HEK293 (cell line): ENCODE measurements around the gene SHC3.

Source experiments
- CTCF ChIA-PET: fragments of 350-600 bp; formaldehyde crosslinking; extraction: SDS; loops from one replicate; lab custom pipeline; 2021; ENCODE audit warnings: antibody characterized with exemption; lab: Yijun Ruan, JAX
- POLR2A ChIA-PET: fragments of 300-600 bp; formaldehyde crosslinking; extraction: SDS; loops from one replicate; lab custom pipeline; 2020; ENCODE audit warnings: antibody characterized with exemption, inconsistent platforms; lab: Yijun Ruan, JAX
- H3K27ac ChIP-seq: fragments of 200-500 bp; sonication (Bioruptor generic); 2 replicates; pipeline ENCODE4 v1.5.1; 2014; ENCODE audit warnings: low read depth, low read length, control low read depth, inconsistent platforms; ENCODE audit errors: extremely low read depth
- H3K36me3 ChIP-seq, 2 experiments: fragments of 200-500 bp in 1 of 2; sonication (Bioruptor generic) in 1 of 2; 1 replicate in 1 of 2; 2 replicates in 1 of 2; pipeline ENCODE4 v1.5.1; 2014 to 2017; ENCODE audit warnings: inconsistent platforms in 2 of 2, low read length in 2 of 2; ENCODE audit not compliant: control insufficient read depth in 2 of 2, insufficient read depth in 1 of 2
- H3K4me1 ChIP-seq: fragments of 200-500 bp; sonication (Bioruptor generic); 2 replicates; pipeline ENCODE4 v1.5.1; 2014; ENCODE audit warnings: mild to moderate bottlenecking, low read length, inconsistent platforms; ENCODE audit not compliant: control insufficient read depth, insufficient read depth
- H3K4me3 ChIP-seq: 2 replicates; pipeline ENCODE4 v1.5.1; 2011; ENCODE audit warnings: low read depth, mild to moderate bottlenecking, control low read depth, low read length, moderate library complexity
- H3K9me3 ChIP-seq: fragments of 200-500 bp; sonication (Bioruptor generic); 2 replicates; pipeline ENCODE4 v1.5.1; 2014; ENCODE audit warnings: low read depth, low read length, inconsistent platforms; ENCODE audit not compliant: control insufficient read depth, insufficient read depth
- ELK4 ChIP-seq: IDR thresholded peaks from 2 replicates; pipeline ENCODE4 v1.6.1; 2011; ENCODE audit warnings: mild to moderate bottlenecking, low read depth, low read length, borderline replicate concordance
- HOXA7 ChIP-seq: sonication (generic); formaldehyde crosslinking; IDR thresholded peaks from 2 replicates; pipeline ENCODE4 v1.8.1; 2022; ENCODE audit warnings: missing genetic modification reagents, borderline replicate concordance
- KLF17 ChIP-seq: fragments of 450-650 bp; formaldehyde crosslinking; IDR thresholded peaks from 2 replicates; pipeline ENCODE4 v1.5.1; 2016; ENCODE audit warnings: missing biosample characterization, missing genetic modification characterization
- PRDM6 ChIP-seq: fragments of 450-650 bp; formaldehyde crosslinking; IDR thresholded peaks from 2 replicates; pipeline ENCODE4 v1.5.1; 2017; ENCODE audit warnings: missing biosample characterization, missing genetic modification characterization
- SP2 ChIP-seq: fragments of 450-650 bp; formaldehyde crosslinking; IDR thresholded peaks from 2 replicates; pipeline ENCODE4 v1.5.1; 2016; ENCODE audit warnings: missing biosample characterization, missing genetic modification characterization
- SP7 ChIP-seq: fragments of 450-650 bp; formaldehyde crosslinking; IDR thresholded peaks from 2 replicates; pipeline ENCODE4 v1.5.1; 2016; ENCODE audit warnings: missing biosample characterization, missing genetic modification characterization
- TCF7L2 ChIP-seq: IDR thresholded peaks from 2 replicates; pipeline ENCODE4 v1.6.1; 2011; ENCODE audit warnings: low read depth, mild to moderate bottlenecking, inconsistent platforms, low read length, moderate library complexity, borderline replicate concordance
- ZBTB10 ChIP-seq: fragments of 450-650 bp; formaldehyde crosslinking; IDR thresholded peaks from 2 replicates; pipeline ENCODE4 v1.5.1; 2016; ENCODE audit warnings: missing biosample characterization, missing genetic modification characterization
- ZBTB7A ChIP-seq: fragments of 450-650 bp; formaldehyde crosslinking; IDR thresholded peaks from 2 replicates; pipeline ENCODE4 v1.5.1; 2016; ENCODE audit warnings: low read depth, missing biosample characterization, missing genetic modification characterization
- ZFP37 ChIP-seq: fragments of 450-650 bp; formaldehyde crosslinking; IDR thresholded peaks from 2 replicates; pipeline ENCODE4 v1.5.1; 2016; ENCODE audit warnings: missing biosample characterization, missing genetic modification characterization
- ZNF157 ChIP-seq: fragments of 450-650 bp; formaldehyde crosslinking; IDR thresholded peaks from 2 replicates; pipeline ENCODE4 v1.5.1; 2016; ENCODE audit warnings: missing biosample characterization, missing genetic modification characterization
- ZNF16 ChIP-seq: fragments of 450-650 bp; formaldehyde crosslinking; IDR thresholded peaks from 2 replicates; pipeline ENCODE4 v1.5.1; 2016; ENCODE audit warnings: low read depth, missing biosample characterization, missing genetic modification characterization
- ZNF214 ChIP-seq: fragments of 450-650 bp; formaldehyde crosslinking; IDR thresholded peaks from 2 replicates; pipeline ENCODE4 v1.5.1; 2017; ENCODE audit warnings: missing biosample characterization, mild to moderate bottlenecking, missing genetic modification characterization, borderline replicate concordance
- ZNF341 ChIP-seq: fragments of 450-650 bp; formaldehyde crosslinking; IDR thresholded peaks from 2 replicates; pipeline ENCODE4; 2016; ENCODE audit warnings: low read depth, missing biosample characterization, missing genetic modification characterization
- ZNF362 ChIP-seq: fragments of 450-650 bp; formaldehyde crosslinking; IDR thresholded peaks from 2 replicates; pipeline ENCODE4 v1.5.1; 2016; ENCODE audit warnings: missing biosample characterization, missing genetic modification characterization
- ZNF366 ChIP-seq: fragments of 450-650 bp; formaldehyde crosslinking; conservative IDR thresholded peaks from 2 replicates; pipeline ENCODE4 v1.5.1; 2016; ENCODE audit warnings: missing biosample characterization, missing genetic modification characterization
- ZNF513 ChIP-seq: fragments of 450-650 bp; IDR thresholded peaks from 2 replicates; pipeline ENCODE4 v1.5.1; 2018; ENCODE audit warnings: missing biosample characterization, missing genetic modification characterization
- ZNF596 ChIP-seq: fragments of 450-650 bp; IDR thresholded peaks from 2 replicates; pipeline ENCODE4 v1.5.0; 2018; ENCODE audit warnings: missing biosample characterization, mild to moderate bottlenecking, missing genetic modification characterization, moderate library complexity
- ZNF654 ChIP-seq: fragments of 450-650 bp; formaldehyde crosslinking; IDR thresholded peaks from 2 replicates; pipeline ENCODE4 v1.5.1; 2016; ENCODE audit warnings: low read depth, missing biosample characterization, missing genetic modification characterization
- ZNF660 ChIP-seq: fragments of 450-650 bp; IDR thresholded peaks from 2 replicates; pipeline ENCODE4 v1.5.1; 2018; ENCODE audit warnings: missing biosample characterization, mild to moderate bottlenecking, missing genetic modification characterization
- ZNF791 ChIP-seq: fragments of 450-650 bp; formaldehyde crosslinking; IDR thresholded peaks from 2 replicates; pipeline ENCODE4 v1.5.1; 2016; ENCODE audit warnings: missing biosample characterization, missing genetic modification characterization
- ZSCAN30 ChIP-seq: fragments of 450-650 bp; IDR thresholded peaks from 2 replicates; pipeline ENCODE4 v1.5.1; 2018; ENCODE audit warnings: missing biosample characterization, mild to moderate bottlenecking, missing genetic modification characterization, moderate library complexity
- ZSCAN5A ChIP-seq: fragments of 450-650 bp; formaldehyde crosslinking; IDR thresholded peaks from 2 replicates; pipeline ENCODE4 v1.5.1; 2016; ENCODE audit warnings: missing biosample characterization, missing genetic modification characterization

SHC3 gene

GRCh38 chr9:89042984-89043383, 135.6 kb downstream of the SHC3 start (continued):
- TF ChIP-seq ZNF362 (tag by site-specific recombination) (no peak), ZNF660 (tag by site-specific recombination) (no peak), PRDM6 (no peak), TCF7L2 (no peak)

- H3K36me3 ChIP-seq = no peaks in the 10 kb centered on the region
- CTCF ChIA-PET = interaction anchor here (0.6 kb wide), 1 partner anchor 1057 kb away, joined by 3 read pairs; no protein-coding TSS in a partner anchor
- peak; percentile 64; the same call in 1 of the 2 replicates for TF ChIP-seq ZNF513 (tag by site-specific recombination)
- TF ChIP-seq ZBTB7A (tag by site-specific recombination) = no peak
- H3K4me1 ChIP-seq = peaks cover 5% of the 10 kb centered on the region; the same call in 1 of the 2 replicates
- H3K4me3 ChIP-seq = no peak overlapping the region
- H3K9me3 ChIP-seq = no peaks in the 10 kb centered on the region
- POLR2A ChIA-PET = no interaction called here
- H3K27ac ChIP-seq = no peak overlapping the region
These were observed 139.0 kb downstream of the SHC3 start for GRCh38 chr9:89039664-89040063.

GRCh38 chr9:89039104-89039465, 139.5 kb downstream of the SHC3 start:
- no peak overlapping the region for H3K27ac ChIP-seq
- no peak overlapping the region for H3K4me3 ChIP-seq
- no peaks in the 10 kb centered on the region for H3K36me3 ChIP-seq
- ChIA-PET POLR2A (no interaction called here), CTCF (interaction anchor here (0.6 kb wide), 1 partner anchor 1056 kb away, joined by 3 read pairs; no protein-coding TSS in a partner anchor)
- peaks cover 5% of the 10 kb centered on the region; the same call in 1 of the 2 replicates for H3K4me1 ChIP-seq
- no peaks in the 10 kb centered on the region for H3K9me3 ChIP-seq
- TF ChIP-seq KLF17 (no peak), ZSCAN5A (no peak), ZNF791 (no peak), HOXA7 (no peak), ZNF214 (tag by site-specific recombination) (no peak), TCF7L2 (no peak), ZNF366 (tag by site-specific recombination) (no peak), SP7 (tag by site-specific recombination) (no peak), ZFP37 (no peak), ZNF157 (tag by site-specific recombination) (no peak), ZBTB10 (tag by site-specific recombination) (no peak), ZNF16 (tag by site-specific recombination) (no peak), ZSCAN30 (tag by site-specific recombination) (no peak), ZNF654 (no peak), SP2 (tag by site-specific recombination) (no peak), ZNF341 (no peak), ELK4 (no peak), ZNF596 (tag by site-specific recombination) (no peak)
